ENCODE data around the gene ITFG2.

- TF ChIP-seq CTCF (IDR thresholded peaks at IDR 0.05) (no peak), POLR2A (IDR thresholded peaks at IDR 0.05) (no peak)
Observed at GRCh38 chr12:2769866-2770533, 42.5 kb upstream of the ITFG2 start.

All from thyroid gland (tissue), 4 donors.